Psoas muscle (tissue), 8 donors: ENCODE measurements around the gene ZSCAN18. TPM values are rescaled to one million over a fixed set of nuclear protein-coding genes. Genes with fewer than 3 reads are reported as not detected.

Source experiments
- ATAC-seq, 4 donors: fragments of 200-7000 bp; cut with Tn5 transposase; one replicate each; pipeline ENCODE4 v1.9.1; 2020; ENCODE audit warnings: moderate library complexity in 3 of 4, mild to moderate bottlenecking in 2 of 4
- DNase-seq, 2 donors: peaks; one replicate each; pipeline ENCODE4 v3.0.0-alpha.2; 2020
- H3K27ac ChIP-seq: fragments of 200-600 bp; one replicate; pipeline ENCODE4 v1.8.0; 2022
- H3K27me3 ChIP-seq, 3 donors: fragments of 200-600 bp in 1 of 3; one replicate each; pipeline versions ENCODE4 v1.6.1 to v1.8.0; 2013 to 2022; ENCODE audit warnings: low read length in 2 of 3, mild to moderate bottlenecking in 2 of 3, moderate library complexity in 1 of 3; ENCODE audit not compliant: insufficient read depth in 3 of 3
- H3K36me3 ChIP-seq, 2 donors: fragments of 200-600 bp in 1 of 2; one replicate each; pipeline versions ENCODE4 v1.6.1 to v1.8.0; 2013 to 2022; ENCODE audit warnings: low read depth in 1 of 2, mild to moderate bottlenecking in 1 of 2, moderate library complexity in 1 of 2; ENCODE audit not compliant: insufficient read depth in 1 of 2
- H3K4me1 ChIP-seq: fragments of 200-600 bp; one replicate; pipeline ENCODE4 v1.8.0; 2022
- H3K4me3 ChIP-seq: fragments of 200-600 bp; one replicate; pipeline ENCODE4 v1.8.0; 2022; ENCODE audit warnings: mild to moderate bottlenecking
- H3K9me3 ChIP-seq: fragments of 200-600 bp; one replicate; pipeline ENCODE4 v1.8.0; 2022
- WGBS, 3 donors: extraction: QIAGEN DNeasy Blood & Tissue Kit; methylation state at CpG; one replicate each; pipeline versions ENCODE4 v1.1.6 to v1.1.7; 2013; 5-methylcytosine and 5-hydroxymethylcytosine counted together
- intact Hi-C, 2 donors: fragments of 100-400 bp; cut with DNase I; formaldehyde crosslinking; loops; one replicate each; pipeline versions ENCODE4 v1.11.0 to v1.14.2; 2022
- polyA plus RNA-seq, 3 donors: library from polyadenylated mRNA; stranded (reverse); fragments of 200-250 nt; gene quantifications; one replicate each; pipeline ENCODE4 v1.2.3, GENCODE V29; 2013
- total RNA-seq, 4 donors: library from RNA; stranded (reverse); fragmentation: NEBNext Ultra II Directional in 2 of 4; extraction: Animal tissue kit (Norgen Biotek cat#: 25700) in 2 of 4; gene quantifications; one replicate each; pipeline versions ENCODE4 v1.2.1 to v1.2.4, GENCODE V29; 2021 to 2023
- TF ChIP-seq, protein P1 (sequence below): fragments of 200-600 bp; IDR thresholded peaks from one replicate; pipeline ENCODE4 v1.8.0; 2022; ENCODE audit warnings: antibody characterized with exemption
- donor health status: healthy with polysubstance abuse.
- donor health status: DM: no; HTN: no; CAD: no; lungs with moderate emphysema.
- donor health status: Bipolar disorder and iron deficiency.
- donor health status: healthy.
- donor health status: DM: yes; HTN: yes; CAD: no.
- donor health status: DM: no; HTN: no; CAD: no.
- donor health status: DM: no; HTN: no; CAD: no.
- donor health status: DM: yes; HTN: yes; CAD: no.

Gene ZSCAN18
- total and polyA plus RNA-seq, 7 donors, result 9.5 to 36.8 (median 14.0) TPM

DNA sequence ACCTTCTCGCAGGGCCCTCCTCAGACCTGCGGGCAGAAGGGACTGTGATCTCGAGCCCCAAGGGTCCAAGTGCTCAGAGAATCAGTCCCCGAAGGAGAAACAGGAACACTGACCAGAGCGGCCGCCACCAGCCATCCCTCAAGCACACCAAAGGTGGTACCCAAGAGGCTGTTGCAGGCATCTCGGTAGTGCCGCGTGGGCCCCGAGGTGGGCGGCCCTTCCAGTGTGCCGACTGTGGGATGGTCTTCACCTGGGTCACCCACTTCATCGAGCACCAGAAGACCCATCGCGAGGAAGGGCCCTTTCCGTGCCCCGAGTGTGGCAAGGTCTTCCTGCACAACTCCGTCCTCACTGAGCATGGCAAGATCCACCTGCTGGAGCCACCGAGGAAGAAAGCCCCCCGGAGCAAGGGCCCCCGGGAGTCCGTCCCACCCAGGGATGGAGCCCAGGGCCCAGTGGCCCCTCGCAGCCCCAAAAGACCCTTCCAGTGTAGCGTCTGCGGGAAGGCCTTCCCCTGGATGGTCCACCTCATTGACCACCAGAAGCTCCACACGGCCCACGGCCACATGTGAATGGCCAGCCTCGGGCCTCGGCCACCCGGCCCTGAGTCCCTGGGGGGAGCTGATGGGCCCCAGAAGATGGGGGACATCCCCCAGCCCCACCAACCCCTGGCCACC, 44.4 kb downstream of the ZSCAN18 start:
- H3K36me3 ChIP-seq, result no peaks in the 10 kb centered on the region
- no peak overlapping the region for H3K4me3 ChIP-seq
- WGBS, 3 donors, result 92 to 94% (median 94%) methylated on average over 30 of the region's 30 CpGs
- no peak for DNase-seq
- H3K27ac ChIP-seq, result no peak overlapping the region
- H3K27me3 ChIP-seq, result peaks cover 0 to 11% (median 2%) of the 10 kb centered on the region in 3 donors
- peaks cover 26% of the 10 kb centered on the region for H3K9me3 ChIP-seq
- no peaks in the 10 kb centered on the region for H3K4me1 ChIP-seq
- ATAC-seq, result no peak
- TF ChIP-seq, protein P1, sequence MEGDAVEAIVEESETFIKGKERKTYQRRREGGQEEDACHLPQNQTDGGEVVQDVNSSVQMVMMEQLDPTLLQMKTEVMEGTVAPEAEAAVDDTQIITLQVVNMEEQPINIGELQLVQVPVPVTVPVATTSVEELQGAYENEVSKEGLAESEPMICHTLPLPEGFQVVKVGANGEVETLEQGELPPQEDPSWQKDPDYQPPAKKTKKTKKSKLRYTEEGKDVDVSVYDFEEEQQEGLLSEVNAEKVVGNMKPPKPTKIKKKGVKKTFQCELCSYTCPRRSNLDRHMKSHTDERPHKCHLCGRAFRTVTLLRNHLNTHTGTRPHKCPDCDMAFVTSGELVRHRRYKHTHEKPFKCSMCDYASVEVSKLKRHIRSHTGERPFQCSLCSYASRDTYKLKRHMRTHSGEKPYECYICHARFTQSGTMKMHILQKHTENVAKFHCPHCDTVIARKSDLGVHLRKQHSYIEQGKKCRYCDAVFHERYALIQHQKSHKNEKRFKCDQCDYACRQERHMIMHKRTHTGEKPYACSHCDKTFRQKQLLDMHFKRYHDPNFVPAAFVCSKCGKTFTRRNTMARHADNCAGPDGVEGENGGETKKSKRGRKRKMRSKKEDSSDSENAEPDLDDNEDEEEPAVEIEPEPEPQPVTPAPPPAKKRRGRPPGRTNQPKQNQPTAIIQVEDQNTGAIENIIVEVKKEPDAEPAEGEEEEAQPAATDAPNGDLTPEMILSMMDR, result no peak
- intact Hi-C loops, result no loop called here

DNA sequence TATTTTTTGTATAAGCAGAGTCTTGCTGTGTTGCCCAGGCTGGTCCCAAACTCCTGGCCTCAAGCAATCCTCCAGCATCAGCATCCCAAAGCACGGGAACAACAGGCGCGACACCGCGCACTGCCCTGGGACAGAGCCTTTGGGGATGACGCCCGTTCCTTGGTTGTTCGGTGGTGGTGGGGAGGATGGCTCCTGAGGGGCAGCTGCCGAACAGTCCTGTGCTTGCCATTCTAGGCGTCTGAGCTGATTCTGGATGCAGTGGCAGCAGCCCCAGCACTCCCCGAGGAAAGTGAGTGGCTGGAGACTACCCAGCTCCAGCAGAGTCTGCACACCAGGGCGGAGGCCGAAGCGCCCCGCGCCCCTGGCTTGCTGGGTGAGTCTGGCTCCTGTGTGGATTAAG, 45.8 kb downstream of the ZSCAN18 start:
- TF ChIP-seq, protein P1, result no peak

DNA sequence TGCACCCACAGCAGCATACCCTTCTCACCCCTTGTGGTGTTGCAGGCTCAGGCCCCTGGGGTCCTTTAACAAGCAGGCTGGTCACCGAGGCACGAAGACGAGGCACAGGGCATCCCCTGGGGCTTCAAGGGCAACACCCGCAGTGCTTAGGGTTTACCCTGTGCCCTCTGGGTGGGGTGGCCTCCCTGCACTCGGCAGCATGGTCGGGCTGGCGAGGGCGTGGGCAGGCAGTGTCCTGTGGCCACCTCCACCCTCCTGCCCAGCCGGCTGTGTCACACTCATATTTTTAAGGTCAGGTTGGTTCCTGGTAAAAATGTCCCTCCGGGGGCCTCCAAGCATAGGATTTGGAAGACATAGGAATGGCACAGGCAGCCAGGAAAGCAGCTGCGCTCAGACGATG, 50.4 kb downstream of the ZSCAN18 start:
- no peaks in the 10 kb centered on the region for H3K36me3 ChIP-seq
- no peak for ATAC-seq
- H3K27ac ChIP-seq, result no peak overlapping the region
- intact Hi-C loops, result no loop called here
- DNase-seq, result no peak
- peaks cover 34% of the 10 kb centered on the region for H3K9me3 ChIP-seq
- no peaks in the 10 kb centered on the region for H3K4me1 ChIP-seq
- no peak overlapping the region for H3K4me3 ChIP-seq
- TF ChIP-seq, protein P1, result no peak
- 92 to 94% (median 93%) methylated on average over 12 of the region's 12 CpGs for WGBS, 3 donors
- H3K27me3 ChIP-seq, result peaks cover 0 to 6% (median 0%) of the 10 kb centered on the region in 3 donors

More for the DNA sequence above, 45.8 kb downstream of the ZSCAN18 start:
- ATAC-seq (no peak), DNase-seq (no peak)
- Histone ChIP-seq H3K9me3 (peaks cover 25% of the 10 kb centered on the region), H3K36me3 (no peaks in the 10 kb centered on the region), H3K27me3 (peaks cover 0 to 11% (median 2%) of the 10 kb centered on the region in 3 donors), H3K27ac (no peak overlapping the region), H3K4me3 (no peak overlapping the region), H3K4me1 (no peaks in the 10 kb centered on the region)
- intact Hi-C loops, result no loop called here
- WGBS, 3 donors, result 97 to 98% (median 98%) methylated on average over 16 of the region's 16 CpGs

DNA sequence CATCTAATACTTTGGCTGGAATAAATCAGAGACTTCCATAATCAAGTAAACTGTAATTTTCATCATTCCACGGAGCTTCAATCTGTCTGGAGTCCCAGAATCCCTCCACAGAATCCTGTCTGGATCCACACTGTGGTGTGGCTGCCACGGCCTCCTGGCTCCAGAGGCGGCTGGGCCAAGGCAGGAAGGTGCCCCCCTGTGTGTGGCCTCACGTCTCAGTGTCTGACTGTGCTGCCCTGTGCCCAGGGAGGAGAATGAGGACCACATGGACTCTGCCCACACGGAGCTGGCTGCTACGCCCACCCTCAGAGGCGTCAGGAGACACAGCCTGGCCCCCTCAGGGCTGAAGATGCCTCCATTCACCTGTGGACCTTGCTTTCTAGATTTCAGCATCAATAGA, 51.2 kb downstream of the ZSCAN18 start:
- no peaks in the 10 kb centered on the region for H3K36me3 ChIP-seq
- DNase-seq, result no peak
- no peaks in the 10 kb centered on the region for H3K4me1 ChIP-seq
- TF ChIP-seq, protein P1, result no peak
- H3K27me3 ChIP-seq, result peaks cover 0 to 6% (median 0%) of the 10 kb centered on the region in 3 donors
- no peak overlapping the region for H3K4me3 ChIP-seq
- no peak overlapping the region for H3K27ac ChIP-seq
- peaks cover 31% of the 10 kb centered on the region for H3K9me3 ChIP-seq
- ATAC-seq, result no peak
- intact Hi-C loops, result no loop called here
- WGBS, 3 donors, result 87 to 92% (median 89%) methylated on average over 7 of the region's 7 CpGs
